Neural cell (in vitro differentiated cells): ENCODE measurements around the gene COL4A2. TPM values are rescaled to one million over a fixed set of nuclear protein-coding genes. Genes with fewer than 3 reads are reported as not detected.

Source experiments
- H2AFZ ChIP-seq: fragments of 200-600, 300-800 bp; sonication (generic), shearing (Covaris generic); 2 replicates; pipeline ENCODE4 v1.6.0; 2014; ENCODE audit warnings: low read depth, mild to moderate bottlenecking, antibody characterized with exemption, low read length, moderate library complexity
- H3F3A ChIP-seq: fragments of 200-600 bp; shearing (Covaris generic); 2 replicates; pipeline ENCODE4 v1.6.1; 2016; ENCODE audit warnings: mild to moderate bottlenecking, moderate library complexity, mixed read lengths, antibody characterized with exemption, low read length; ENCODE audit not compliant: insufficient read depth, poor library complexity, severe bottlenecking
- H3K27ac ChIP-seq: fragments of 200-600, 300-800 bp; sonication (generic), shearing (Covaris generic); 2 replicates; pipeline ENCODE4 v1.5.1; 2014; ENCODE audit warnings: mild to moderate bottlenecking, low read length, moderate library complexity
- H3K27me3 ChIP-seq: fragments of 300-800, 200-600 bp; sonication (generic), shearing (Covaris generic); 2 replicates; pipeline ENCODE4 v1.6.0; 2014; ENCODE audit warnings: mild to moderate bottlenecking, low read depth, low read length, moderate library complexity; ENCODE audit not compliant: insufficient read depth
- H3K36me3 ChIP-seq: fragments of 300-800, 200-600 bp; sonication (generic), shearing (Covaris generic); 2 replicates; pipeline ENCODE4 v1.5.1; 2014; ENCODE audit warnings: mild to moderate bottlenecking, antibody characterized with exemption, low read length, moderate library complexity; ENCODE audit not compliant: insufficient read depth
- H3K4me2 ChIP-seq: fragments of 300-800, 200-600 bp; sonication (generic), shearing (Covaris generic); 2 replicates; pipeline ENCODE4 v1.6.0; 2014; ENCODE audit warnings: mild to moderate bottlenecking, low read length
- H3K4me3 ChIP-seq: fragments of 300-800, 200-600 bp; sonication (generic), shearing (Covaris generic); 2 replicates; pipeline ENCODE4 v1.5.1; 2014; ENCODE audit warnings: mild to moderate bottlenecking, low read length, moderate library complexity
- H3K79me2 ChIP-seq: fragments of 200-600 bp; shearing (Covaris generic); replicated peaks from 2 replicates; pipeline ENCODE4 v1.6.0; 2014; ENCODE audit warnings: mild to moderate bottlenecking, low read length, moderate library complexity; ENCODE audit not compliant: insufficient read depth
- H3K9ac ChIP-seq: fragments of 300-800, 200-600 bp; sonication (generic), shearing (Covaris generic); 2 replicates; pipeline ENCODE4 v1.6.1; 2016; ENCODE audit warnings: mild to moderate bottlenecking, low read length, mixed read lengths
- H3K9me2 ChIP-seq: fragments of 200-600 bp; shearing (Covaris generic); 2 replicates; pipeline ENCODE4 v1.6.1; 2016; ENCODE audit warnings: mild to moderate bottlenecking, low read length, mixed read lengths; ENCODE audit not compliant: insufficient read depth
- H3K9me3 ChIP-seq: fragments of 200-600, 300-800 bp; sonication (generic), shearing (Covaris generic); 2 replicates; pipeline ENCODE4 v1.6.1; 2016; ENCODE audit warnings: mild to moderate bottlenecking, mixed run types, low read length, moderate library complexity, mixed read lengths
- H4K20me1 ChIP-seq: fragments of 200-600 bp; shearing (Covaris generic); 2 replicates; pipeline ENCODE4 v1.6.1; 2016; ENCODE audit warnings: mild to moderate bottlenecking, mixed run types; ENCODE audit not compliant: insufficient read depth
- CTCF ChIP-seq: fragments of 450-650 bp; IDR thresholded peaks from 2 replicates; pipeline ENCODE4 v1.5.1; 2014; ENCODE audit warnings: antibody characterized with exemption, mild to moderate bottlenecking, moderate library complexity; ENCODE audit not compliant: poor library complexity, severe bottlenecking
- EP300 ChIP-seq: fragments of 450-650 bp; conservative IDR thresholded peaks from 2 replicates; pipeline ENCODE4 v1.6.1; 2014; ENCODE audit warnings: antibody characterized with exemption, mild to moderate bottlenecking, moderate library complexity; ENCODE audit not compliant: poor library complexity, severe bottlenecking
- EZH2 ChIP-seq: fragments of 200-600, 300-800 bp; shearing (Covaris generic), sonication (generic); IDR thresholded peaks from 2 replicates; pipeline ENCODE4 v1.6.1; 2014; ENCODE audit warnings: antibody characterized with exemption, low read length, borderline replicate concordance, mild to moderate bottlenecking; ENCODE audit not compliant: insufficient read depth, poor library complexity, severe bottlenecking
- MXI1 ChIP-seq: fragments of 450-650 bp; conservative IDR thresholded peaks from 2 replicates; pipeline ENCODE4 v1.6.1; 2014; ENCODE audit warnings: antibody characterized with exemption, mild to moderate bottlenecking; ENCODE audit not compliant: poor library complexity, severe bottlenecking
- POLR2AphosphoS5 ChIP-seq: IDR thresholded peaks from 2 replicates; pipeline ENCODE4 v1.6.1; 2012
- RAD21 ChIP-seq: fragments of 450-650 bp; conservative IDR thresholded peaks from 2 replicates; pipeline ENCODE4 v1.6.1; 2014; ENCODE audit warnings: antibody characterized with exemption, mild to moderate bottlenecking, moderate library complexity
- REST ChIP-seq: IDR thresholded peaks from 2 replicates; pipeline ENCODE4 v1.6.1; 2012; ENCODE audit warnings: borderline replicate concordance
- SMC3 ChIP-seq: fragments of 450-650 bp; conservative IDR thresholded peaks from 2 replicates; pipeline ENCODE4 v1.6.1; 2014; ENCODE audit warnings: antibody characterized with exemption, mild to moderate bottlenecking, moderate library complexity; ENCODE audit not compliant: poor library complexity
- TAF1 ChIP-seq: IDR thresholded peaks from 2 replicates; pipeline ENCODE4 v1.6.1; 2012; ENCODE audit warnings: low read depth
- polyA plus RNA-seq: library from polyadenylated mRNA; depleted of rRNA; stranded (reverse); fragments of >200 nt; gene quantifications from 2 replicates; pipeline ENCODE4 v1.2.3, GENCODE V29; 2014

The COL4A2 gene
- polyA plus RNA-seq, 1 donor from 2014 or later = 30.8 TPM

GRCh38 chr13:110445183-110445582 lies 138.1 kb downstream of the COL4A2 start:
- Histone ChIP-seq H3K9ac (no peak overlapping the region), H3K4me2 (no peak overlapping the region), H2AFZ (no peak overlapping the region), H3K79me2 (no peaks in the 10 kb centered on the region), H3K9me2 (no peaks in the 10 kb centered on the region), H3K27me3 (no peaks in the 10 kb centered on the region), H3K9me3 (no peaks in the 10 kb centered on the region), H3K27ac (no peak overlapping the region), H3K4me3 (no peak overlapping the region), H3K36me3 (peaks cover 5% of the 10 kb centered on the region), H4K20me1 (no peaks in the 10 kb centered on the region), H3F3A (no peaks in the 10 kb centered on the region)
- TF ChIP-seq CTCF = no peak
- TF ChIP-seq EZH2 = no peak
- TF ChIP-seq REST = no peak
- no peak for TF ChIP-seq TAF1
- TF ChIP-seq SMC3 = no peak
- TF ChIP-seq RAD21 = no peak
- TF ChIP-seq EP300 = no peak
- TF ChIP-seq POLR2AphosphoS5 = no peak
- no peak for TF ChIP-seq MXI1

GRCh38 chr13:110445722-110446574 lies 138.9 kb downstream of the COL4A2 start:
- TF ChIP-seq MXI1 (no peak), POLR2AphosphoS5 (no peak), SMC3 (no peak), RAD21 (no peak), EP300 (no peak), TAF1 (no peak), REST (no peak), CTCF (no peak), EZH2 (no peak)
- H3K79me2 ChIP-seq = no peaks in the 10 kb centered on the region

More at GRCh38 chr13:110445722-110446574, 138.9 kb downstream of the COL4A2 start:
- Histone ChIP-seq H2AFZ (no peak overlapping the region), H3K27me3 (no peaks in the 10 kb centered on the region), H3F3A (no peaks in the 10 kb centered on the region), H3K9me3 (no peaks in the 10 kb centered on the region), H3K36me3 (peaks cover 1% of the 10 kb centered on the region), H3K27ac (no peak overlapping the region), H4K20me1 (no peaks in the 10 kb centered on the region), H3K4me3 (no peak overlapping the region), H3K4me2 (no peak overlapping the region), H3K9ac (no peak overlapping the region), H3K9me2 (no peaks in the 10 kb centered on the region)
